Calu3 (cell line): ENCODE data around the gene CCDC191. TPM values are rescaled to one million over a fixed set of nuclear protein-coding genes. Genes with fewer than 3 reads are reported as not detected.

Experiments
- BruUV-seq: library from RNA; stranded (reverse); fragments of 400-500 nt; replicated peaks from 2 replicates; lab custom pipeline; 2021; lab: Mats Ljungman, UMichigan
- CTCF ChIA-PET: fragments of 300-600 bp; sonication (Branson Sonifier 250); formaldehyde crosslinking; loops from one replicate; lab custom pipeline; 2022; ENCODE audit warnings: antibody characterized with exemption; lab: Charles Lee
- DNase-seq: peaks from one replicate; pipeline ENCODE4 v3.0.0; 2022
- H3K27ac Mint-ChIP-seq: one replicate; pipeline ENCODE4 v1.8.0; 2022; ENCODE audit warnings: mixed read lengths; ENCODE audit not compliant: unreplicated experiment
- H3K27me3 Mint-ChIP-seq: one replicate; pipeline ENCODE4 v1.8.0; 2022; ENCODE audit warnings: mixed read lengths; ENCODE audit not compliant: unreplicated experiment
- H3K36me3 Mint-ChIP-seq: one replicate; pipeline ENCODE4 v1.8.0; 2022; ENCODE audit warnings: mild to moderate bottlenecking, moderate library complexity, mixed read lengths; ENCODE audit not compliant: insufficient read depth, unreplicated experiment
- H3K4me1 Mint-ChIP-seq: one replicate; pipeline ENCODE4 v1.8.0; 2022; ENCODE audit warnings: mild to moderate bottlenecking, low read depth, mixed read lengths; ENCODE audit not compliant: unreplicated experiment
- H3K4me3 Mint-ChIP-seq: one replicate; pipeline ENCODE4 v1.8.0; 2022; ENCODE audit warnings: mild to moderate bottlenecking, low read depth, moderate library complexity, mixed read lengths; ENCODE audit not compliant: unreplicated experiment
- H3K9me3 Mint-ChIP-seq: one replicate; pipeline ENCODE4 v1.8.0; 2022; ENCODE audit warnings: low read depth, mixed read lengths; ENCODE audit not compliant: unreplicated experiment
- CTCF ChIP-seq: fragments of 200-600 bp; IDR thresholded peaks from one replicate; pipeline ENCODE4 v1.8.0; 2022; ENCODE audit warnings: antibody characterized with exemption; ENCODE audit not compliant: unreplicated experiment
- intact Hi-C: fragments of 100-400 bp; cut with micrococcal nuclease; formaldehyde crosslinking; loops from one replicate; pipeline ENCODE4 v1.10.0; 2022; ENCODE audit not compliant: unreplicated experiment
- total RNA-seq: library from RNA; stranded (reverse); gene quantifications from 2 replicates; pipeline ENCODE4 v1.2.3, GENCODE V29; 2022

Gene CCDC191
- total RNA-seq, 1 experiment from 2014 or later: 6.5 TPM

- intact Hi-C loops: no loop called here
- no TSS peak for BruUV-seq
- no peak for TF ChIP-seq CTCF
- CTCF ChIA-PET: no interaction called here
- H3K27me3 Mint-ChIP-seq: no peaks in the 10 kb centered on the region
- DNase-seq: no peak
- H3K27ac Mint-ChIP-seq: no peak overlapping the region
- H3K9me3 Mint-ChIP-seq: no peaks in the 10 kb centered on the region
- H3K4me3 Mint-ChIP-seq: peak overlapping the region; percentile 100
- H3K4me1 Mint-ChIP-seq: peaks cover 16% of the 10 kb centered on the region
- peaks cover 25% of the 10 kb centered on the region for H3K36me3 Mint-ChIP-seq
Measured at GRCh38 chr3:114058646-114059045, 2.3 kb upstream of the CCDC191 start.

GRCh38 chr3:114057011-114057347 lies 653 bp upstream of the CCDC191 start:
- Mint-ChIP-seq H3K9me3 (no peaks in the 10 kb centered on the region), H3K27me3 (no peaks in the 10 kb centered on the region), H3K36me3 (peaks cover 25% of the 10 kb centered on the region), H3K4me3 (peak overlapping the region; percentile 100), H3K4me1 (peaks cover 16% of the 10 kb centered on the region), H3K27ac (peak overlapping the region; percentile 100)
- BruUV-seq: TSS peak; percentile 67
- TF ChIP-seq CTCF: no peak
- DNase-seq: no peak
- intact Hi-C loops: no loop called here
- CTCF ChIA-PET: interaction anchor here (0.5 kb wide), 1 partner anchor 298 kb away, joined by 4 read pairs; no protein-coding TSS in a partner anchor

- intact Hi-C loops: no loop called here
- no TSS peak for BruUV-seq
- no peaks in the 10 kb centered on the region for H3K9me3 Mint-ChIP-seq
Measured at GRCh38 chr3:114052216-114052615, 4.1 kb downstream of the CCDC191 start.

GRCh38 chr3:114043205-114043604 lies 13.1 kb downstream of the CCDC191 start:
- no peak overlapping the region for H3K27ac Mint-ChIP-seq

More at GRCh38 chr3:114052216-114052615, 4.1 kb downstream of the CCDC191 start:
- DNase-seq: no peak
- H3K36me3 Mint-ChIP-seq: peaks cover 20% of the 10 kb centered on the region
- H3K27ac Mint-ChIP-seq: no peak overlapping the region
- TF ChIP-seq CTCF: no peak
- H3K27me3 Mint-ChIP-seq: no peaks in the 10 kb centered on the region
- CTCF ChIA-PET: interaction anchor here (0.6 kb wide), 1 partner anchor 281 kb away, joined by 6 read pairs; no protein-coding TSS in a partner anchor
- no peaks in the 10 kb centered on the region for H3K4me1 Mint-ChIP-seq
- no peak overlapping the region for H3K4me3 Mint-ChIP-seq

More at GRCh38 chr3:114043205-114043604, 13.1 kb downstream of the CCDC191 start:
- no peak for TF ChIP-seq CTCF
- no TSS peak for BruUV-seq
- H3K9me3 Mint-ChIP-seq: no peaks in the 10 kb centered on the region
- DNase-seq: no peak
- no peaks in the 10 kb centered on the region for H3K4me1 Mint-ChIP-seq
- H3K4me3 Mint-ChIP-seq: no peak overlapping the region
- CTCF ChIA-PET: no interaction called here
- no peaks in the 10 kb centered on the region for H3K27me3 Mint-ChIP-seq
- H3K36me3 Mint-ChIP-seq: no peaks in the 10 kb centered on the region
- intact Hi-C loops: no loop called here
